Caki2 (cell line): ENCODE results near the gene ALAD. TPM values are rescaled to one million over a fixed set of nuclear protein-coding genes. Genes with fewer than 3 reads are reported as not detected.
"Not testable (repeated sequence)": the region's sequence is repeated elsewhere in the genome, so short reads cannot be mapped to it uniquely, and the experiment has no call there.

Source experiments
- DNase-seq: peaks from one replicate; pipeline ENCODE4 v3.0.0-alpha.2; 2015; ENCODE audit warnings: low read depth
- in situ Hi-C: cut with HindIII; loops from 2 replicates; pipeline ENCODE4 v1.10.0; 2016; ENCODE audit warnings: low sequenced_read_pairs, low pct_unique_long_range_greater_than_20kb, mixed read lengths
- total RNA-seq: library from RNA; depleted of rRNA; stranded (reverse); fragments of >200 nt; shearing (Covaris generic); gene quantifications from 2 replicates; pipeline ENCODE4 v1.2.3, GENCODE V29; 2014; ENCODE audit warnings: low replicate concordance

The ALAD gene
- total RNA-seq, 1 experiment from 2014 or later, result 16.5 TPM

- DNase-seq, in situ Hi-C loops: not testable (repeated sequence)
These were observed 21.8 kb downstream of the ALAD start for GRCh38 chr9:113379094-113379828.

GRCh38 chr9:113376634-113377567, 24.2 kb downstream of the ALAD start, which contains the start of gene HDHD3:
TSS of gene HDHD3 (minus strand) at chr9:113376986. CDS start at chr9:113374354, 2,632 bp downstream.
- in situ Hi-C loops, result no loop called here
- peak; percentile 80 for DNase-seq

- no peak for DNase-seq
These were observed 25.7 kb downstream of the ALAD start for GRCh38 chr9:113375057-113376023.

DNA sequence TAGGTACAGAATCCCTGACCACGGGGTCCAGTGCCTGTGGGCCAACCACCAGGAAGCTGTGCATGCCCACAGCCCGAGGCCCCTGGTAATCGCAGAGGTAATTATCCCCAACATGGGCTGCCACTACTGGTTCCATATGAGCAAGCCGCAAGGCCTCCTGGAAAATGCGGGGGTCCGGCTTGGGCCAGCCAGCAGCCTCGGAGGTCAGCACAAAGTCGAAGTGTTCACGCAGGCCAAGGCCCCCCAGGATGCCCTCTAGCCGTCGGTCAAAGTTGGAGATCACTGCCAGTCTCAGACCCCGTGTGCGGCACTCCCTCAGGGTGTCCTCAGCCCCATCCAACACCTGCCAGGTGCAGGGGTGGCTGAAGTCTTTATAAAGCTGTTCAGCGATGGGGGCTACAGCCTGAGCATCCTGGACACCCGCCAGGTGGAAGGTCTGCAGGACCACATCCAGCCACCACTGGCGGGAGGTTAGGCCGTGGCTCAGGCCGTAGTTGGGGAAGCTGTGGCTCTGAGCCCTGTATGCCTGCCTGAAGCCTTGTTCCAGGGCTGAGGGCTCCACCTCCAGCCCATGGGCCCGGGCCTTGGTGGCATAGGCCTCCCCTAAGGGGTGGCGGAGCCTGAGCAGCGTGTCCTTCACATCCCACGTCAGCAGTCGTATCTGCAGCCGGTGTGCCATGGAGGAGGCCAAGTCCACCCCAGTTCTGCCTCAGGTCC, 27.2 kb downstream of the ALAD start:
- in situ Hi-C loops, result no loop called here
- DNase-seq, result no peak

More at GRCh38 chr9:113375057-113376023, 25.7 kb downstream of the ALAD start:
- in situ Hi-C loops, result no loop called here

DNA sequence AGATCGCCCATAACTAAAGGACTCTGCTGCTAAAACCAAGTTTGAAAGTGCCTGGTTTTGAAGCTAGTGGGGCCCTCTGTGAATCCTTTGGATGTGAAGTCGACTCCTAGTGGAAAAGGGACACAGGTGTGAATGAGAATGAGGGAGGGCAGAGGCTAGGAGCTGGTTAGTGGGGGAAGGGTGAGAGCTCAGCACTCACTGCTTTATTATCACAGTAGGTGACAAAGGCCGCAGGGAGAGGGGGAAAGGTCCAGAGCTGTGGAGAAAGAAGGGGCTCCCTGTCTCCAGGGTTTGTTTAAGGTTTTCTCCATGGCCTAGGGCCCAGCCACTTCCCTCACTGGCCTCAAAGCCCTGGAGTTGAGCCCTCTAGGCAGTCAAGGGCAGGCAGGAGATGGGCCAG, 27.8 kb downstream of the ALAD start:
- in situ Hi-C loops, result no loop called here
- DNase-seq, result no peak

DNA sequence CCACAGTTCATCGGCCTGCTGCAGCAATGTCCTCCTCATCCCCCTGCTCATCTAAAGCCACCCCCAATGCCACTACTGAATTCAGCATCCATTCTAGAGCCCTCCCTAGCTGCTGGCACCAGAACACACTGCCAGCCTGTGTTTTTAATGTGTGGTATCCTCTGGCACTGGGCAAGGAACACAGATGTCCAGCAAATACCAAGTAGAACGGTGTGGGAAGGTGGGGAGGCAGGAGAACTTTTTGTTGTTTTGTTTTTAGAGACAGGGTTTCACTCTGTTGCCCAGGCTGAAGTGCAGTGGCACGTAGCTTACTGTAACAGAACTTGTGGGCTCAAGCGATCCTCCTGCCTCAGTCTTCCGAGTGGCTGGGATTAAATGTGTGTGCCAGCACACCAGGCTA, 29.0 kb downstream of the ALAD start:
- DNase-seq, result no peak
- in situ Hi-C loops, result no loop called here

DNA sequence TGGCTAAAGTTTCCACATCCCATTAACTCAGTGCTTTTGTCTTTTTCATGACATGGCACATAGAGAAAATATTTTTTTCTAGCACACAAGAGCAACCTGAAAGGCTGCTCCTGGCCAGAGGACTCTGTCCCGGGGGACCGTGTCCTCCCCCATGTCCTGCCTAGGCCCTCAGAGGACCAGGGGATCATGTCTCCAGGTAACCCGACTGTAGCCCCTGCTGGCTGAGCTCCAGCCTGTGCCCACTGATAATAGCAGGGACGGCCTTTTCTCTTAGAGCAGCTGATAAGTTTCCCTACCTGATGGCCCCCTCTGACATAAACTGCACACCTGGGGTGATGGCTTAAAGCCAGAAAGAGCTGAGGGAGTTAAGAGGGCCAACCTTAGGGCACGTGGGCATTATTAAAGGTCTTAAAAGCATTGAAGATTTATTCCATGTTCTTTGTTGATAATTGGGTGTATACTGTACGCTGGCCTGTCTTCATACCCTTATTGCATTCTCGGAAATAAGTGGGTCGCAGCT, 30.2 kb downstream of the ALAD start:
- DNase-seq, result no peak
- in situ Hi-C loops, result no loop called here

DNA sequence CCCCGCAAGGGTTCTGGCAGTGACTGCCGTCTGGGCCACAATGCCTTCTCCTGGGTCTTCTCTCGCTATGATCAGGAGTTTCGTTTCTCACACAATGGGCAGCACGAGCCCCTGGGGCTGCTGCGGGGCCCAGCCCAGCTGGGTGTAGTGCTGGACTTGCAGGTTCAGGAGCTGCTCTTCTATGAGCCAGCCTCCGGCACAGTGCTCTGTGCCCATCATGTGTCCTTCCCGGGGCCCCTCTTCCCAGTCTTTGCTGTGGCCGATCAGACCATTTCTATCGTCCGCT, 31.3 kb downstream of the ALAD start:
- DNase-seq, result no peak
- in situ Hi-C loops, result no loop called here

- in situ Hi-C loops, result no loop called here
- DNase-seq, result no peak
These were observed 31.9 kb downstream of the ALAD start for GRCh38 chr9:113368982-113369854.

GRCh38 chr9:113368348-113368981, 32.6 kb downstream of the ALAD start:
- DNase-seq, result no peak
- in situ Hi-C loops, result no loop called here

GRCh38 chr9:113365652-113366051, 35.4 kb downstream of the ALAD start:
- in situ Hi-C loops, DNase-seq: not testable (repeated sequence)

DNA sequence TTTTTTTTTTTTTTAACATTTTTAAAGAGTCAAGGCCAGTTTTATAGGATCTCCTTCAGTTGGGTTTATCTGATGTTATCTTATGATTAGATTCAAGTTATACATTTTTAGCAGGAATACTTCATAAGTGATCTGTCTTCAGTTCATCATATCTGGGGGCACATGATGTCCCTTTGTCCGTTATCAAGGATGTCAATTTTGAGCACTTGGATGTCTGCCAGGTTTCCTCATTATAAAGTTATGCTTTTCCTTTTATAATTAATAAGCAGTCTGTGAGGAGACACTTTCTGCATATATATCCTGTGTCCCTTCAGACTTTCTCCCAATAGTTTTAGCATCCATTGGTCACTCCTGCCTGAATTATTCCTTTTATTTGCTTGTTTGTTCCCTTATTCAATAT, 36.1 kb downstream of the ALAD start:
- in situ Hi-C loops, result no loop called here
- DNase-seq, result no peak

- DNase-seq, result no peak
- in situ Hi-C loops, result no loop called here
These were observed 37.7 kb downstream of the ALAD start for GRCh38 chr9:113363336-113363735.

- no peak for DNase-seq
- in situ Hi-C loops, result no loop called here
These were observed 39.6 kb downstream of the ALAD start for GRCh38 chr9:113361304-113362018.

GRCh38 chr9:113360242-113360842, 40.7 kb downstream of the ALAD start:
- in situ Hi-C loops, result no loop called here
- DNase-seq, result no peak
